Esophagus squamous epithelium (tissue), 4 donors: ENCODE results near the gene KRTAP10-11.

ENCODE experiments used
- POLR2A ChIP-seq, 4 donors: fragments of 450-650 bp; IDR thresholded peaks; one replicate each; pipeline ENCODE4 v1.6.1; 2017; ENCODE audit warnings: antibody characterized with exemption in 4 of 4, mild to moderate bottlenecking in 4 of 4, moderate library complexity in 3 of 4
- TF ChIP-seq, protein P1 (sequence below), 6 experiments: fragments of 450-650 bp in 4 of 6; fragments of 200-600 bp in 2 of 6; sonication (generic) in 2 of 6; IDR thresholded peaks; one replicate each; pipeline ENCODE4 v1.5.1; 2016 to 2019; ENCODE audit warnings: antibody characterized with exemption in 6 of 6, mild to moderate bottlenecking in 4 of 6, moderate library complexity in 4 of 6

DNA sequence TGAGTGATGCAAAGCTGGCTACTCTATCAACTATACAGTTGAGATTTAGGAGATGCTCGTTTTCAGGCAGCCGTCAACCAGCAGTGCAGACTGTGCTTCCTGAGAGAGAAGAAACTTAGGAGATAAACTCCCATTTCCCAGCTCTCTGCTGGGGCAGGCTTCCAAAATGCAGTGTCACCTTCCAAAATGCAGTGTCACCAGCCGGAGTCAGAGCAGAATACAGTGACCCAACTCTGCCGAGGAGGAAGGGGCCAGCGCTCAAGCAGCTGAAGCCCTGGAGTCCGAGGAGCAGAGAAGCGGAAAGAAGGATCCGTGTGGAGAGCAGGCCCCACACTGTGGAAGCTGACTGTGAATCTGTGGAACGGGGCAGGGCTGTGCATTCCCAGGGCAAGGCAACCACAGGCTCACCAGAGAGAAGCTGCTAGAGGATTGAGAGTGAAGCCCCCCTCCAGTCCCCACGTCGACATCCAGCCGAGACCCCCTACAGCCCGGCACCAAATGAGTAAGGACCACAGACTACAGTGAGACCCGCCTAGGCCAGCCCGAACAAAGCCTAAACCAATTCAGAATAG lies 36.5 kb downstream of the KRTAP10-11 start:
- TF ChIP-seq POLR2A (IDR thresholded peaks at IDR 0.05) = no peak
- TF ChIP-seq, protein P1, sequence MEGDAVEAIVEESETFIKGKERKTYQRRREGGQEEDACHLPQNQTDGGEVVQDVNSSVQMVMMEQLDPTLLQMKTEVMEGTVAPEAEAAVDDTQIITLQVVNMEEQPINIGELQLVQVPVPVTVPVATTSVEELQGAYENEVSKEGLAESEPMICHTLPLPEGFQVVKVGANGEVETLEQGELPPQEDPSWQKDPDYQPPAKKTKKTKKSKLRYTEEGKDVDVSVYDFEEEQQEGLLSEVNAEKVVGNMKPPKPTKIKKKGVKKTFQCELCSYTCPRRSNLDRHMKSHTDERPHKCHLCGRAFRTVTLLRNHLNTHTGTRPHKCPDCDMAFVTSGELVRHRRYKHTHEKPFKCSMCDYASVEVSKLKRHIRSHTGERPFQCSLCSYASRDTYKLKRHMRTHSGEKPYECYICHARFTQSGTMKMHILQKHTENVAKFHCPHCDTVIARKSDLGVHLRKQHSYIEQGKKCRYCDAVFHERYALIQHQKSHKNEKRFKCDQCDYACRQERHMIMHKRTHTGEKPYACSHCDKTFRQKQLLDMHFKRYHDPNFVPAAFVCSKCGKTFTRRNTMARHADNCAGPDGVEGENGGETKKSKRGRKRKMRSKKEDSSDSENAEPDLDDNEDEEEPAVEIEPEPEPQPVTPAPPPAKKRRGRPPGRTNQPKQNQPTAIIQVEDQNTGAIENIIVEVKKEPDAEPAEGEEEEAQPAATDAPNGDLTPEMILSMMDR (IDR thresholded peaks at IDR 0.05) = no peak
